ENCODE results near the gene VAV1.
"Not testable (repeated sequence)": the region's sequence is repeated elsewhere in the genome, so short reads cannot be mapped to it uniquely, and the experiment has no call there.

The VAV1 gene

DNA sequence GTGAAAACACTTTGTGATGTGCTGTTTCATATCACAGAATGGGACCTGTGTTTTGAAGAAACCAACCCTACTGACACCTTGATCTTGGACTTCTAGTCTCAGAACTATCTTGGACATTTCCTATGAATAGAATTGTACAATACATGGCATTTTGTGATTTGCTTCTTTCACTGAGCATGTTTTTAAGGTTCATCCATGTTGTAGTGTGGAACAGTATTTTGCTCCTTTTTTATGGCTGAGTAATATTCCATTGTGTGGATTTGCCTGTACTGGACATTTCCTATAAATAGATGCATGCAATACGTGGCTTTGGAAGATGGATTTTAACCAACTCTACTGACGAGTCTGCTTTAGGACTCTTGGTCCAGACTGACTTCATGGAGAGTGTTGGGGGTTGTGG is 46.8 kb downstream of the VAV1 start:
- no peak for DNase-seq (ENCODE audit: low read depth)

GRCh38 chr19:6820237-6820636 is 47.7 kb downstream of the VAV1 start:
- DNase-seq (ENCODE audit: low read depth): no peak

GRCh38 chr19:6821639-6822310 is 49.3 kb downstream of the VAV1 start:
- no peak for DNase-seq (ENCODE audit: low read depth)

DNA sequence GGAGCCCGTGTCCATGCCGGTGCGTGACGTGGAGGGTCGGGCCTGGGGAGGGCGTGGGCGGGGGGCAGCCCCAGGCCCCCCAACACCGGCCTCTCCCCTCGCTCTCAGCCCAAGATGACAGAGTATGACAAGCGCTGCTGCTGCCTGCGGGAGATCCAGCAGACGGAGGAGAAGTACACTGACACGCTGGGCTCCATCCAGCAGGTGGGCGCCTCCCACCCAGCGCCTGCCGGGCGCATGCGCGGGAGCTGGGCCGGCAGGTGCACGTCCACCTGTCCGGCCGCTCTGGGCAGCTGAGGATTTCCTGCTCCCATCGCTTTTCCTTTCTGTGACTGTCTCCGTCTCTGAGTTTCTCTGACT is 49.8 kb downstream of the VAV1 start:
- no peak for DNase-seq (ENCODE audit: low read depth)

DNA sequence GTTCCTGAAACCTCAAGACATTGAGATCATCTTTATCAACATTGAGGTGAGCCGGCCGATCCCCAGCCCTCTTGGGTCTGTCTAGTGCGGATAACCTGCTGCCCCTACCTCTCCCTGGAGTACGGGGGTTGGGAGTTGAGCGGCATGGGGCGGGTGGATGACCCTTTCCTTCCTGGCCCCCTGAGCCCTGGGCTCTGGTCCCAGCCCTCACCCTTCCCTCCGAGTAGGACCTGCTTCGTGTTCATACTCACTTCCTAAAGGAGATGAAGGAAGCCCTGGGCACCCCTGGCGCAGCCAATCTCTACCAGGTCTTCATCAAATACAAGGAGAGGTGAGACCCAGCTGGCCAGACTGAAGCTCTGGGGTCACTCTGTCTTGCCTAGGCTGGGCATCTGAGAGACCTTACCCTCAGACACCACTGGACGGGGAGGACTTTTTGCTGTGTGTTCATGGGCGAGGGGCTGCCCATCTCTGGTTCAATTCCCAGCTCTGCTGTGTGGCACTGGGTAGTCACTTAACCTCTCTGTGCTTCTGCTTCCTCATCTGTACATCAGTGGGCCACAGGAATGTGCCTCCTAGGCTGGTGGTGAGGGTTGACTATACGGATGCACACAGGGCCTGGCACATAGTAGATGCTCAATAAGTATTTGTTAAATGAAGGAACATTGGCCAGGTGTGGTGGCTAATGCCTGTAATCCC is 52.7 kb downstream of the VAV1 start:
- DNase-seq (ENCODE audit: low read depth): no peak

- DNase-seq (ENCODE audit: low read depth): no peak
These were observed 53.9 kb downstream of the VAV1 start for GRCh38 chr19:6826281-6826920.

DNA sequence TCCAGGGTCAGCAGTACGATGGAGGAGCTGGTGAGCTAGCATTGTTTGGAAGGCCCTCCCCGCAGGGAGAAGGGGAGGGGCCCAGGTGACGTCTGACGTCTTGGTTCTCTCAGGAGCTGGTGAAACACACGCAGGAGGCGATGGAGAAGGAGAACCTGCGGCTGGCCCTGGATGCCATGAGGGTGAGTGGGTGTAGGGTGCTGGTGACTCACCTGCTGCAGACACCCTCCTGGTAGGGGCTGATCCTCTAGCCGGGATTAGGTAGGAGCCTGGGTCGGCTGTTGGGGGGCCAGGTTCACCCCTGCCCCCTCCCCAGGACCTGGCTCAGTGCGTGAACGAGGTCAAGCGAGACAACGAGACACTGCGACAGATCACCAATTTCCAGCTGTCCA is 55.8 kb downstream of the VAV1 start:
- no peak for DNase-seq (ENCODE audit: low read depth)

DNA sequence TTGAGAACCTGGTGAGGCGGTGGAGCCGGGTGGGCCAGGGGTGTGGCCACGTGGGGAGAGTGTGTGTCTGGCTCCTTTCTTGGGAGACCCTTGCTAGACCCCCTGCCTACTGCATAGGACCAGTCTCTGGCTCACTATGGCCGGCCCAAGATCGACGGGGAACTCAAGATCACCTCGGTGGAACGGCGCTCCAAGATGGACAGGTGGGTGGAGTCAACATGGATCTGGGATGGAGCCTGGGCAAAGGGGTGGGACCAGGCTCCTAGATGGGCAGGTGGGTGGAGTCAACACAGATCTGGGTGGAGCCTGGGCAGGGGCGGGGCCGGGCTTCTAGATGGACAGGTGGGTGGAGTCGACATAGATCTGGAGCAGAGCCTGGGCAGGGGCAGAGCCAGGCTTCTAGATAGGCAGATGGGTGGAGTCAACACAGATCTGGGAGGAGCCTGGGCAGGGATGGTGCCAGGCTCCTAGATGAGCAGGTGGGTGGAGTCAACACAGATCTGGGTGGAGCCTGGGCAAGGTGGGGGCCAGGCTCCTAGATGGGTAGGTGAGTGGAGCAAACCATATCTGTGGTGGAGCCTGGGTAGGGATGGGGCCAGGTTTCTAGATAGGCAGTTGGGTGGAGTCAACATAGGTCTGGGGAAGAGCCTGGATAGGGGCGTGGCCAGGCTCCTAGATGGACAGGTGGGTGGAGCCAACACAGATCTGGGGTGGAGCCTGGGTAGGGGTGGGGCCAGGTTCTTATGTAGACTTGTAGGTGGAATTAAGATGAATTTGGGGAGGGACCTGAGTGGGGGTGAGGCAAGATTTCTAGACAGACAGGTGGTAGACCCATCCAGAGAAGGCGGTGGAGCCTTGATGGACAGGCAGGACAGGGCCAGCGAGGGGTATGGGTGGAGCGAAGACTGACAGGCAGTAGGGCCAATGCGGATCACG is 56.5 kb downstream of the VAV1 start:
- DNase-seq (ENCODE audit: low read depth): no peak

- not testable (repeated sequence) for DNase-seq (ENCODE audit: low read depth)
These were observed 57.3 kb downstream of the VAV1 start for GRCh38 chr19:6829829-6830228.

DNA sequence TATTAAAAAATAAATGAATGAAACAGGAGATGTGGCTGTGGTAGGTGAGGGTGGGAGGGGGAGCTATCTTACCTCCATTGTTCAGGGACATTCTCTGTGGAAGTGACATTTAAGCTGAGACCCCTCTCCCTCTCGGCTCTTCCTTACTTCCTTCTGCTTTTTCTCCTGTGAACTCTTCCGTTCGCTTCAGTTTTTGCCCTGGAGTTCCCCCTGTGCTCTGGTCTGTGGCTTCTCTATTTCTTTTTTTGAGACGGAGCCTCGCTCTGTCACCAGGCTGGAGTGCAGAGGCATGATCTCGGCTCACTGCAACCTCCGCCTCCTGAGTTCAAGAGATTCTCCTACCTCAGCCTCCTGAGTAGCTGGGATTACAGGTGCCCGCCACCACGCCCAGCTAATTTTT is 58.6 kb downstream of the VAV1 start:
- DNase-seq (ENCODE audit: low read depth): not testable (repeated sequence)

- no peak for DNase-seq (ENCODE audit: low read depth)
These were observed 59.9 kb downstream of the VAV1 start for GRCh38 chr19:6832412-6832811.

- DNase-seq (ENCODE audit: low read depth): no peak
These were observed 60.8 kb downstream of the VAV1 start for GRCh38 chr19:6833166-6833790.

DNA sequence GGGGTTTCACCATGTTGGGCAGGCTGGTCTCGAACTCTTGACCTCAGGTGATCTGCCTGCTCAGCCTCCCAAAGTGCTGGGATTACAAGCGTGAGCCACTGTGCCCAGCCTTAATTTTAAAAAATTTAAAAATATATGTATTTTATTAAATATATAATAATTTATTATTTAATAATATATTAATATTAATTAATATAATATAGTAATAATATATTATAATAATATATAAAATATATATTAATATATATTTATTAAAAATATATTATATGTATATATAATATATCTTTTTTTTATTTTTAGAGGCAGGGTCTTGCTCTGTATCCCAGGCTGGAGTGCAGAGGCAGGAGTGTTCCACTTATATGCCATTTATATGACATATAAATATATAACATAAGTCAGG is 61.9 kb downstream of the VAV1 start:
- DNase-seq (ENCODE audit: low read depth): no peak

- no peak for DNase-seq (ENCODE audit: low read depth)
These were observed 63.0 kb downstream of the VAV1 start for GRCh38 chr19:6835501-6835900.

- DNase-seq (ENCODE audit: low read depth): no peak
These were observed 65.0 kb downstream of the VAV1 start for GRCh38 chr19:6837525-6837924.

GRCh38 chr19:6838062-6838655 is 65.7 kb downstream of the VAV1 start:
- DNase-seq (ENCODE audit: low read depth): no peak

DNA sequence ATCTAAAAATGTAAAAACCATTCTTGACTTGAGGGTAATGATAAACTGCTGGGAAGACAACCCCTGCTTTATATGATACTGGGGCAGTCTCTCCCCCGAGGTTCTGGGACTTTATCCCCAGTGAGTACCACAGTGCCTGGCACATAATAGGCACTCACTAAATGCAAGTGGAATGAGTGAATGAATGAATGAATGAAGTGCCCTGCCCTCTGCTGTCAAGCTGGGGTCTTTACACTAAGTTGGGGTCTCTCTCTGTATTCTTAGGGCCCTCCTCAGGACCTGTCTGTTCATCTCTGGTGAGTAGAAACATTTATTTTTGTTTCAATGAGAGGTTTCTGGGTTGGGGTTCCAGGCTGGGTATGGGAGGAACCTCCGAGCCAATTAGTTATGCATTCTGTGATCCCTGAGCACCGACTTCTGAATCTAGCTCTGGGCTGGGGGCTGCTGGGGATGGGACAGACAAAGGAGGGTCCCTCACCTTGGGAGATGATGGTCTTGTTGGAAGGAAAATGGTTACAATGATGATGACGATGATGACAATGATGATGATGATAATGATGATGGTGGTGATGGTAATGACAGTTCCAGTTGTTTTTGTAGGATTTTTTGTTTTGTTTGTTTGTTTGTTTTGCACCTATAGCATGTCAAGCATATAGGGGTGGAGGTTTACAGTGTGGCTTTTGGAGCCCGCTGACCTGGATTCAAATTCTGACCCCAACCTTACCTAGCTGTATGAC is 70.5 kb downstream of the VAV1 start:
- no peak for DNase-seq (ENCODE audit: low read depth)

- DNase-seq (ENCODE audit: low read depth): no peak
These were observed 75.3 kb downstream of the VAV1 start for GRCh38 chr19:6847828-6848200.

GRCh38 chr19:6848986-6849385 is 76.5 kb downstream of the VAV1 start:
- no peak for DNase-seq (ENCODE audit: low read depth)

DNA sequence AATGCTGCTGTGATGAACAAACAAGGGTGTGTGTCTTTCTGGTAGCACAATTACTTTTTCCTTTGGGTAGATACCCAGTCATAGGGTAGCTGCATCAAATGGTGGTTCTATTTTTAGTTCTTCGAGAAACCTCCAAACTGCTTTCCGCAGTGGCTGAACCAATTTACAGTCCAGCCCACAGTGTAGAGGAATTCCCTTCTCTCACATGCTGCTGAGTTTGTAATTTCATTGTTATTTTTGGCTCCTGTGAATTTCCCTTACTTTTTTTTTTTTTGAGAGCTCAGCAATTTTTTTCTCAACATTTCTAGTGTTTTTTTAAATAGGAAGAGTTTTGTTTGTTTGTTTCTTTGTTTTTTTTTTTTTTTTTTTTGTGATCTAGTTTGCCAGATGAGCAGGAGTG is 77.4 kb downstream of the VAV1 start:
- DNase-seq (ENCODE audit: low read depth): no peak

DNA sequence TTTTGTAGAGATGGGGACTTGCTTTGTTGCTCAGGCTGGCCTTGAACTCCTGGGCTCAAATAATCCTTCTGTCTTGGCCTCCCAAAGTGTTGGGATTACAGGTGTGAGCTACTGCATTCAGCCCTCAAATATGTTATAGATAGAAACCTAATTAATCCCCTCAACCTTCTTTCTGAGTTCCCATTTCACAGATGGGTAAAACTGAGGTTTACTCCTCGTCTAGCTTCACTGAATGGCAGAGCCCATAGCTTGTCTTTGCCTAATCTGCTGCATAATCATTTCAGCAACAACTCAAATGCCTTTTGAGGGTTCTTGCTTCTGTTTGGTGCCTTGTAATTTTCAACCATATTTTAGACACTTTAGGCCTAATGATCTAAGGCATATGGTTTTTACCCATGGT is 78.9 kb downstream of the VAV1 start:
- DNase-seq (ENCODE audit: low read depth): no peak
